Suprapubic skin (tissue), 4 donors: Measurements from ENCODE around the gene PARVG. TPM values are rescaled to one million over a fixed set of nuclear protein-coding genes. Genes with fewer than 3 reads are reported as not detected.
A peak's percentile ranks its signal among the peaks of the same experiment; 100 is the strongest.

Experiments used
- DNase-seq, 2 donors: peaks; one replicate each; pipeline ENCODE4 v3.0.0-alpha.2; 2019; ENCODE audit warnings: low spot score in 2 of 2
- H3K27ac ChIP-seq: fragments of 200-600 bp; sonication (generic); one replicate; pipeline ENCODE4 v1.5.1; 2019
- H3K27me3 ChIP-seq: fragments of 200-600 bp; sonication (generic); one replicate; pipeline ENCODE4 v1.5.1; 2019
- H3K36me3 ChIP-seq: fragments of 200-600 bp; sonication (generic); one replicate; pipeline ENCODE4 v1.5.1; 2019
- H3K4me1 ChIP-seq: fragments of 200-600 bp; sonication (generic); one replicate; pipeline ENCODE4 v1.5.1; 2019
- H3K4me3 ChIP-seq: fragments of 200-600 bp; sonication (generic); one replicate; pipeline ENCODE4 v1.5.1; 2019; ENCODE audit warnings: mild to moderate bottlenecking
- H3K9me3 ChIP-seq: fragments of 200-600 bp; sonication (generic); one replicate; pipeline ENCODE4 v1.5.1; 2019
- EP300 ChIP-seq: sonication (generic); formaldehyde crosslinking; IDR thresholded peaks from one replicate; pipeline ENCODE4 v1.6.1; 2017; ENCODE audit warnings: antibody characterized with exemption
- POLR2A ChIP-seq, 2 donors: fragments of 450-650 bp; IDR thresholded peaks; one replicate each; pipeline ENCODE4 v1.6.1; 2017; ENCODE audit warnings: antibody characterized with exemption in 2 of 2, mild to moderate bottlenecking in 2 of 2, moderate library complexity in 2 of 2
- POLR2AphosphoS5 ChIP-seq, 3 donors: sonication (generic); formaldehyde crosslinking; IDR thresholded peaks; one replicate each; pipeline ENCODE4 v1.6.1; 2017; ENCODE audit warnings: antibody characterized with exemption in 3 of 3
- WGBS: methylation state at CpG from one replicate; pipeline ENCODE4 v1.1.5; 2018; 5-methylcytosine and 5-hydroxymethylcytosine counted together
- total RNA-seq, 4 donors: library from RNA; depleted of rRNA; stranded (reverse); fragments of >200 nt; gene quantifications; one replicate each; pipeline ENCODE4 v1.1.0, GENCODE V29; 2016
- TF ChIP-seq, protein P1 (sequence below), 2 donors: fragments of 200-600 bp in 1 of 2; fragments of 450-650 bp in 1 of 2; sonication (generic) in 1 of 2; IDR thresholded peaks; one replicate each; pipeline ENCODE4 v1.5.1; 2016 to 2019; ENCODE audit warnings: antibody characterized with exemption in 2 of 2, mild to moderate bottlenecking in 1 of 2, moderate library complexity in 1 of 2

The PARVG gene
- total RNA-seq, 4 donors from 2014 or later = 1.6 to 17.1 (median 3.2) TPM

DNA sequence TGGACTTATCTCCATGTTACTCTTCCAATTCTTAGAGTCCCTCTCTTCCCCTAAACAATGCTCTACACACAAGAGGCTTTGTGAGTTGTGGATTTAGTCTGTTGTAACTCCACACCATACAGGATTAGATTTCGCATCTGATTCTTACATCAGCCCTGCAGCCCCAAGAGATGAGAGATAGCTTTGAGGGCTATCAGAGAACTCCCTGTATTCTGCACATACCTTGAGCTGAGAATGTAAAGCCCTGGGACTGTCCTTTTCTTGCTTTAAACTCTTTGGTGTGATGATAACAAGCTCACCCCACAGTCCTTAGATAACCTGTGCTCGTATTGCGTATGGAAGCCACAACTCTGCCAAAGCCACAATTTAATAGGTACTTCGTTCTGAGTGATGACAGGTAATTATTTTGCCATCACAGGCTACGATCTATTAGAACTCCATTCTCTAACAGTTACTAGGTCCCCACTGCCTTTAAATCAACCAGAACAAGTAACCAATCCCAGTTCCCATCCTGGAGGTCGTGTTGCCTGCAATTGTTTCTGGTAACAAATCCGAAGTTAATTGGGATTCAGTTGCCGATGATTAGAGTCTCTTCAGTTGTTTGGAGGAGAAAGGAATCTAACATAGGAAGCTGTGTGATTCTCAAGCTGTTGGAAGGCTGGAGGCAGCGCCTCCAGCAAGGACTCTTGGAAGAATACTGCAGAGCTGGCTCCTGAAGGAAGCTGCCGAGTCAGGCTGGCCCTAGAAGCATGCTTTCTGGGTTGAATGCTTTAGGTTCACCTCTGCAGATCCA, 1.3 kb upstream of the PARVG start:
- no peak for DNase-seq
- Histone ChIP-seq H3K27ac (no peak overlapping the region), H3K27me3 (peaks cover 43% of the 10 kb centered on the region), H3K4me3 (no peak overlapping the region), H3K9me3 (no peaks in the 10 kb centered on the region), H3K36me3 (no peaks in the 10 kb centered on the region), H3K4me1 (no peaks in the 10 kb centered on the region)
- TF ChIP-seq POLR2A (IDR thresholded peaks at IDR 0.05) = no peak
- TF ChIP-seq EP300 = no peak
- TF ChIP-seq, protein P1, sequence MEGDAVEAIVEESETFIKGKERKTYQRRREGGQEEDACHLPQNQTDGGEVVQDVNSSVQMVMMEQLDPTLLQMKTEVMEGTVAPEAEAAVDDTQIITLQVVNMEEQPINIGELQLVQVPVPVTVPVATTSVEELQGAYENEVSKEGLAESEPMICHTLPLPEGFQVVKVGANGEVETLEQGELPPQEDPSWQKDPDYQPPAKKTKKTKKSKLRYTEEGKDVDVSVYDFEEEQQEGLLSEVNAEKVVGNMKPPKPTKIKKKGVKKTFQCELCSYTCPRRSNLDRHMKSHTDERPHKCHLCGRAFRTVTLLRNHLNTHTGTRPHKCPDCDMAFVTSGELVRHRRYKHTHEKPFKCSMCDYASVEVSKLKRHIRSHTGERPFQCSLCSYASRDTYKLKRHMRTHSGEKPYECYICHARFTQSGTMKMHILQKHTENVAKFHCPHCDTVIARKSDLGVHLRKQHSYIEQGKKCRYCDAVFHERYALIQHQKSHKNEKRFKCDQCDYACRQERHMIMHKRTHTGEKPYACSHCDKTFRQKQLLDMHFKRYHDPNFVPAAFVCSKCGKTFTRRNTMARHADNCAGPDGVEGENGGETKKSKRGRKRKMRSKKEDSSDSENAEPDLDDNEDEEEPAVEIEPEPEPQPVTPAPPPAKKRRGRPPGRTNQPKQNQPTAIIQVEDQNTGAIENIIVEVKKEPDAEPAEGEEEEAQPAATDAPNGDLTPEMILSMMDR (IDR thresholded peaks at IDR 0.05) = no peak
- TF ChIP-seq POLR2AphosphoS5 (IDR thresholded peaks at IDR 0.05) = no peak
- 64% methylated on average over 10 of the region's 10 CpGs for WGBS

DNA sequence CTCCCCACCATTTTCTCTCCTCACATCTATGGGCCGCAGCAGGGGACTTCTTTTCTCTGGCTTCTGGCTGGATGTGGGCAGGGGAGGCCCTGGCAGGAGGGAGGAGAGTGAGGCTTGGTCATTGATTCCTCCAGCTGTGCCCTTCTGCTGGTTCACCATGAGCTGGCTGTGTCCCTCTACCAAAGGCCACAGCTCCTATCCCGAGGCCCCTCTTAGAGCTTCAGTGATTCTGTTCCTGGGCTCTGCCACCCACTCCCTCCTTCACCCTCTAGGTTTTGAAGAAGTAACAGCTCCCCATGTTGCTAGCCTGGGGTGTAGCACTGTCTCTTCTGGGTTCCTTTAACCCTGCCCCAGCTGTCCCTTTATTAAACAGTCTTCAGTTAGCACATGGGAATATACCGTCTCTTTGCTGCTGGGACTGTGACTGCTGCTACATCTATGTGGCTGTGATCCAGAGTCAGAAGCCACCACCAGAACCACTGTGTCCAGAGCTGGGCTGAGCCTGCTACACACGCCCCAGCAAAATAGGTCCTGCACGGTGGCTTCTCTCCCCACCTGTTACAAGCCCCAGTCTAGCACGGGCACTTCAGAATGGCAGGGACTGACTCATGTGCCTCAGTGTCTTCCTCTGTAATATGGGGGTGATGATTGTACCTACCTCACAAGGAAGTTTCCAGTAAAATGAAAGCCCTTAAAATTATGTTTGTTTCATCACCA, 578 bp upstream of the PARVG start:
- no peak for TF ChIP-seq EP300
- no peak for TF ChIP-seq POLR2A (IDR thresholded peaks at IDR 0.05)
- TF ChIP-seq, protein P1 (IDR thresholded peaks at IDR 0.05) = no peak
- no peak for TF ChIP-seq POLR2AphosphoS5 (IDR thresholded peaks at IDR 0.05)
- DNase-seq = no peak
- H3K4me1 ChIP-seq = no peaks in the 10 kb centered on the region
- no peaks in the 10 kb centered on the region for H3K9me3 ChIP-seq
- no peak overlapping the region for H3K27ac ChIP-seq
- H3K36me3 ChIP-seq = no peaks in the 10 kb centered on the region
- peaks cover 43% of the 10 kb centered on the region for H3K27me3 ChIP-seq
- 75% methylated on average over 6 of the region's 6 CpGs for WGBS
- H3K4me3 ChIP-seq = no peak overlapping the region

DNA sequence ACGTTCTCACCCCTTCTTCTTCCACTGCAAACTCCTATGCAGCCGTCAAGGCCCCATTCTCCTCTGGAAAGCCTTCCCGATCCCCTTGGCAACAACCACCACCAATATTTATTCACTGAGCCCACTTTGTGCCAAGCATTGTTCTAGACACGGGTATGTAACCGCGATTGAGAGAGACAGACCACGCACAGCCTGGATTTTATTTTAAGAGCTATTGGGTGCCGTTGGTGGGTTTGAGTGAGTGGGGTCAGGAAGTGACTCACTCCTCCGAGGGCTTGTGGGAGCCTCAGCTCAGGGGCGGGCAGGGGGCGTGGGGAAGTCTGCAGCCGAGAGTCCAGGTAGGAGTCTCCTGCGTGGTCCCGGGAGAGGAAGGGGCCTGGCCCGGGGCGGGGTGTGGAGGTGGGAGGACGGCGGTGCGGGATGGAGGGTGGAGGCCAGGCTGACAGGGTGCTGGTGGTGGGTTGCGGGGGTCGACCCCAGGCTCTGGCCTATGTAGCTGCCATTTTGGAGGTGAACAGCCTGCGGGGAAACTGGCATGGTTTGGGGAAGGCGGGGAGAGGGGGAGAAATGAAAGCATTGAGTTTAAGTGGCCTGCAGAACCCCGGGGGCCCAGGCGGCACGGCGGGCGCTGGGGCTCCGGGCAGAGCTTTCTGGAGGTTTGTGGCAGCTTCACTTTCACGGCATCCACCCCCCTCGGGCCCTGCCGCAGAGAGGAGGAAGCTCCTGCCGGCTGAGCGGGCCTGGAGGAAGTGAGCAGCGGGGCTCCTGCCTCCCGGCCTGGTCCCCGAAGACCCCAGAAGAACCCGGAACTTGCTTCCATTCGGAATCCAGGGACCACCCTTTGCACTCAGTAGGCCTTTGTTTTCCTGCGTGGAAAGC, 547 bp downstream of the PARVG start:
- H3K4me1 ChIP-seq = no peaks in the 10 kb centered on the region
- peaks cover 43% of the 10 kb centered on the region for H3K27me3 ChIP-seq
- WGBS = 73% methylated on average over 33 of the region's 40 CpGs
- peak overlapping the region; percentile 60 for H3K27ac ChIP-seq
- no peak for DNase-seq
- no peaks in the 10 kb centered on the region for H3K36me3 ChIP-seq
- TF ChIP-seq, protein P1 (IDR thresholded peaks at IDR 0.05) = no peak
- no peak for TF ChIP-seq POLR2AphosphoS5 (IDR thresholded peaks at IDR 0.05)
- no peak for TF ChIP-seq POLR2A (IDR thresholded peaks at IDR 0.05)
- no peak for TF ChIP-seq EP300
- no peaks in the 10 kb centered on the region for H3K9me3 ChIP-seq
- H3K4me3 ChIP-seq = peak overlapping the region; percentile 32

DNA sequence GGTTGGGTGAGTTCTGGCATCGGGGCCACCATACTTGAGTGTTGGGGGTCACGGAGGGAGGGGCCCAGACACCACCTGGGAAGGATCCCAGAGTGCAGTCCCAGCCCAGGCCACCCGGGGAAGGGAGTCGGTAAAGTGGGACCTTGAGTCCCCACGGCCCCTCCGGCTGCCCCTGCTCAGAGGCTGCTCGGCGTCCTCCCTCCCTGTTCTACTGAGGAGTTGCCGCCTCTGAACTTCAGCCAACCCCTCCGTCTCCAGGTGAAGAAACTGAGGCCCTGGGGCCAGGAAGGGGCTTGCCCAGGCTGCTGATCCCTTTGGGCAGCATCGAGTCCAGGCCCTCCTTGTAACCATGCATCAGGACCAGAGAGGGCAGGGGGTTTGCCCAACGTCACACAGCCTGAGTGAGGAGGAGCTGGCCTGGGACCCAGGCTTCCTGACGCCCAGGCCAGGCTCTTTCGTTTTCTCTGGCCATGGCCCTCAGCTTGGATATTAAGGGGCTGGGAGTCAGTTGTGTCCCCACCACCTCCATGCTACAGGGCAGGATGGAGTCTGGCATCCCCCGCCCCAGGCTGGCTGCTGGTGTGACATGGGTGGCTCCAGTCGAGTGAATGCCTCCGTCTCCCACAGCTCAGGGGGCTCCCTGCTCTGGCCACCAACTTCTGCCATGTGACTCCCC, 1.3 kb downstream of the PARVG start:
- DNase-seq = no peak
- Histone ChIP-seq H3K9me3 (no peaks in the 10 kb centered on the region), H3K4me3 (peak overlapping the region; percentile 32), H3K36me3 (no peaks in the 10 kb centered on the region), H3K27ac (peak overlapping the region; percentile 60), H3K27me3 (peaks cover 43% of the 10 kb centered on the region), H3K4me1 (no peaks in the 10 kb centered on the region)
- 75% methylated on average over 9 of the region's 17 CpGs for WGBS
- TF ChIP-seq POLR2AphosphoS5 (IDR thresholded peaks at IDR 0.05) (no peak), POLR2A (IDR thresholded peaks at IDR 0.05) (no peak), EP300 (no peak)
- TF ChIP-seq, protein P1 (IDR thresholded peaks at IDR 0.05) = no peak
